Measurements from ENCODE around the gene CRX. TPM values are rescaled to one million over a fixed set of nuclear protein-coding genes. Genes with fewer than 3 reads are reported as not detected.

CRX gene
- total and polyA plus RNA-seq, 4 donors: 0.04 TPM; not detected in 3

DNA sequence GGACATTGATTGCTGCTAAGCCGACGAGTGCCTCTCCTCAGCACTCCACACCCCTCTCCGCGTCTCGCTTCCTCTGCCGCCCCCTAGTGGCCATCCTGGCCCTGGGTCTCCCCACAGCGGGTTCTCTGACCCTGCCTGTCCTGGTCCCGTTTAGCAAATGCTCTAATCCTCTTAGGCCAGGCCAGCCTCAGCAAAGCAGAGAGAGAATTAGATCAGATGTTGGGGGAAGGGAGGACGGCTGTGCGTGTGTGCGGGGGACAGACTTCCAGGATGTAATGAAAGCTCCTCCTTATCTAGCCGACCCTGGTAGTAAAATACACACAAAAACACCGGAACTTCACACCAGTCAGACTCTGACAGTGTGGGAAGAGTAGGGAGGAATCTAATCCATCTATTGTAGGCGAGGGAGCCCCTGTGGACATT is 41.8 kb downstream of the CRX start:
- Histone ChIP-seq H3K27me3 (ENCODE audit: control insufficient read depth in 4 of 4, insufficient read depth in 4 of 4, low read length in 3 of 4) (no peaks in the 10 kb centered on the region), H3K4me3 (ENCODE audit: low read depth in 1 of 3, low read length in 3 of 3) (no peak overlapping the region), H3K27ac (ENCODE audit: low read depth in 1 of 2, low read length in 2 of 2) (no peak overlapping the region), H3K4me1 (ENCODE audit: control insufficient read depth in 4 of 4, insufficient read depth in 4 of 4, low read length in 3 of 4) (peaks cover 0 to 4% (median 0%) of the 10 kb centered on the region in 4 donors), H3K9me3 (ENCODE audit: control insufficient read depth in 4 of 4, low read length in 3 of 4) (no peaks in the 10 kb centered on the region), H3K36me3 (ENCODE audit: control insufficient read depth in 4 of 4, insufficient read depth in 3 of 4, low read depth in 1 of 4, low read length in 3 of 4) (peaks cover 0 to 15% (median 0%) of the 10 kb centered on the region in 4 donors), H3K9ac (ENCODE audit: low read depth in 1 of 2, low read length in 2 of 2) (no peak overlapping the region)
- 22% methylated on average over 14 of the region's 14 CpGs for WGBS
- DNase-seq (ENCODE audit: low spot score): peak; percentile 89
- TF ChIP-seq HNF4G (IDR thresholded peaks at IDR 0.05) (no peak), JUND (IDR thresholded peaks at IDR 0.05) (no peak), SP1 (IDR thresholded peaks at IDR 0.05) (no peak), RAD21 (IDR thresholded peaks at IDR 0.05) (peak; percentile 81 to 89), CTCF (IDR thresholded peaks at IDR 0.05; ENCODE audit: low read depth, low read length, missing input control) (peak; percentile 88), NR2F2 (IDR thresholded peaks at IDR 0.05) (no peak), GABPA (IDR thresholded peaks at IDR 0.05 in 1 of 2, conservative IDR thresholded peaks at IDR 0.05 in 1 of 2) (no peak), RXRA (IDR thresholded peaks at IDR 0.05) (peak in 1 of 2 donors; percentile 54), TAF1 (conservative IDR thresholded peaks at IDR 0.05) (no peak), FOXA1 (IDR thresholded peaks at IDR 0.05) (no peak), ATF3 (IDR thresholded peaks at IDR 0.05) (no peak)
- TF ChIP-seq, protein P1, sequence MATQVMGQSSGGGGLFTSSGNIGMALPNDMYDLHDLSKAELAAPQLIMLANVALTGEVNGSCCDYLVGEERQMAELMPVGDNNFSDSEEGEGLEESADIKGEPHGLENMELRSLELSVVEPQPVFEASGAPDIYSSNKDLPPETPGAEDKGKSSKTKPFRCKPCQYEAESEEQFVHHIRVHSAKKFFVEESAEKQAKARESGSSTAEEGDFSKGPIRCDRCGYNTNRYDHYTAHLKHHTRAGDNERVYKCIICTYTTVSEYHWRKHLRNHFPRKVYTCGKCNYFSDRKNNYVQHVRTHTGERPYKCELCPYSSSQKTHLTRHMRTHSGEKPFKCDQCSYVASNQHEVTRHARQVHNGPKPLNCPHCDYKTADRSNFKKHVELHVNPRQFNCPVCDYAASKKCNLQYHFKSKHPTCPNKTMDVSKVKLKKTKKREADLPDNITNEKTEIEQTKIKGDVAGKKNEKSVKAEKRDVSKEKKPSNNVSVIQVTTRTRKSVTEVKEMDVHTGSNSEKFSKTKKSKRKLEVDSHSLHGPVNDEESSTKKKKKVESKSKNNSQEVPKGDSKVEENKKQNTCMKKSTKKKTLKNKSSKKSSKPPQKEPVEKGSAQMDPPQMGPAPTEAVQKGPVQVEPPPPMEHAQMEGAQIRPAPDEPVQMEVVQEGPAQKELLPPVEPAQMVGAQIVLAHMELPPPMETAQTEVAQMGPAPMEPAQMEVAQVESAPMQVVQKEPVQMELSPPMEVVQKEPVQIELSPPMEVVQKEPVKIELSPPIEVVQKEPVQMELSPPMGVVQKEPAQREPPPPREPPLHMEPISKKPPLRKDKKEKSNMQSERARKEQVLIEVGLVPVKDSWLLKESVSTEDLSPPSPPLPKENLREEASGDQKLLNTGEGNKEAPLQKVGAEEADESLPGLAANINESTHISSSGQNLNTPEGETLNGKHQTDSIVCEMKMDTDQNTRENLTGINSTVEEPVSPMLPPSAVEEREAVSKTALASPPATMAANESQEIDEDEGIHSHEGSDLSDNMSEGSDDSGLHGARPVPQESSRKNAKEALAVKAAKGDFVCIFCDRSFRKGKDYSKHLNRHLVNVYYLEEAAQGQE (IDR thresholded peaks at IDR 0.05): no peak
- TF ChIP-seq, protein P2, sequence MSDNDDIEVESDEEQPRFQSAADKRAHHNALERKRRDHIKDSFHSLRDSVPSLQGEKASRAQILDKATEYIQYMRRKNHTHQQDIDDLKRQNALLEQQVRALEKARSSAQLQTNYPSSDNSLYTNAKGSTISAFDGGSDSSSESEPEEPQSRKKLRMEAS (IDR thresholded peaks at IDR 0.05): no peak
- TF ChIP-seq, protein P3, sequence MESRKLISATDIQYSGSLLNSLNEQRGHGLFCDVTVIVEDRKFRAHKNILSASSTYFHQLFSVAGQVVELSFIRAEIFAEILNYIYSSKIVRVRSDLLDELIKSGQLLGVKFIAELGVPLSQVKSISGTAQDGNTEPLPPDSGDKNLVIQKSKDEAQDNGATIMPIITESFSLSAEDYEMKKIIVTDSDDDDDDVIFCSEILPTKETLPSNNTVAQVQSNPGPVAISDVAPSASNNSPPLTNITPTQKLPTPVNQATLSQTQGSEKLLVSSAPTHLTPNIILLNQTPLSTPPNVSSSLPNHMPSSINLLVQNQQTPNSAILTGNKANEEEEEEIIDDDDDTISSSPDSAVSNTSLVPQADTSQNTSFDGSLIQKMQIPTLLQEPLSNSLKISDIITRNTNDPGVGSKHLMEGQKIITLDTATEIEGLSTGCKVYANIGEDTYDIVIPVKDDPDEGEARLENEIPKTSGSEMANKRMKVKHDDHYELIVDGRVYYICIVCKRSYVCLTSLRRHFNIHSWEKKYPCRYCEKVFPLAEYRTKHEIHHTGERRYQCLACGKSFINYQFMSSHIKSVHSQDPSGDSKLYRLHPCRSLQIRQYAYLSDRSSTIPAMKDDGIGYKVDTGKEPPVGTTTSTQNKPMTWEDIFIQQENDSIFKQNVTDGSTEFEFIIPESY (IDR thresholded peaks at IDR 0.05): no peak

DNA sequence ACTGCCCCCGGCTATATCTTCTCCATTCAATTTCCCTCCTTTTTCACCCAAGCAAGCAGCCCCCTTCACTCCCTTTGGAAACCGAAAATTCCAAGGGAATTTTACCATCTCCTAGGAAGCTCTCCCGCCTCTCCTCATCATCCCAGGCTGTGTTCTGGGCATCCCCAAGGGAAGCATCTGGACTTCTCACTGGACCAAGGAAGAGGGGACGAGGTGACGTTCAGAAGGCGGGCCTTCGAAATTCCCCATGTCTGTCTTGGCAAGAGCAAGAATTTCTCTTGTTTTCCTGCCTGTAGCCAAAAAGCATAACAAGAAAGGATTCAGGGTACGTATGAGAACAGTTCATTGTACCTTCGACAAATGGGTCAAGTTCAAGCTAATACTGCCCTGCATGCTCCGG is 43.4 kb downstream of the CRX start:
- Histone ChIP-seq H3K9ac (ENCODE audit: low read depth in 1 of 2, low read length in 2 of 2) (no peak overlapping the region), H3K27me3 (ENCODE audit: control insufficient read depth in 4 of 4, insufficient read depth in 4 of 4, low read length in 3 of 4) (no peaks in the 10 kb centered on the region), H3K4me1 (ENCODE audit: control insufficient read depth in 4 of 4, insufficient read depth in 4 of 4, low read length in 3 of 4) (peaks cover 0 to 4% (median 0%) of the 10 kb centered on the region in 4 donors), H3K27ac (ENCODE audit: low read depth in 1 of 2, low read length in 2 of 2) (no peak overlapping the region), H3K9me3 (ENCODE audit: control insufficient read depth in 4 of 4, low read length in 3 of 4) (no peaks in the 10 kb centered on the region), H3K4me3 (ENCODE audit: low read depth in 1 of 3, low read length in 3 of 3) (no peak overlapping the region), H3K36me3 (ENCODE audit: control insufficient read depth in 4 of 4, insufficient read depth in 3 of 4, low read depth in 1 of 4, low read length in 3 of 4) (peaks cover 0 to 19% (median 0%) of the 10 kb centered on the region in 4 donors)
- no peak for DNase-seq (ENCODE audit: low spot score)
- 74% methylated on average over 10 of the region's 10 CpGs for WGBS
- TF ChIP-seq, protein P2 (IDR thresholded peaks at IDR 0.05): no peak
- TF ChIP-seq TAF1 (conservative IDR thresholded peaks at IDR 0.05) (no peak), CTCF (IDR thresholded peaks at IDR 0.05; ENCODE audit: low read depth, low read length, missing input control) (no peak), FOXA2 (IDR thresholded peaks at IDR 0.05) (no peak), HNF4G (IDR thresholded peaks at IDR 0.05) (no peak), EGR1 (IDR thresholded peaks at IDR 0.05; ENCODE audit: low read depth in 2 of 2) (no peak), YY1 (IDR thresholded peaks at IDR 0.05) (no peak), ATF3 (IDR thresholded peaks at IDR 0.05) (no peak), SP1 (IDR thresholded peaks at IDR 0.05) (no peak), RAD21 (IDR thresholded peaks at IDR 0.05) (no peak), JUND (IDR thresholded peaks at IDR 0.05) (no peak), RXRA (IDR thresholded peaks at IDR 0.05) (no peak)
- TF ChIP-seq, protein P3 (IDR thresholded peaks at IDR 0.05): no peak
